Epithelial cell of esophagus (primary cell): Measurements from ENCODE around the gene LYRM2.

Experiments used
- DNase-seq: peaks from one replicate; pipeline ENCODE4 v3.0.0; 2010; ENCODE audit warnings: low read depth
- H3K4me3 ChIP-seq: 2 replicates; pipeline ENCODE4 v1.5.1; 2011; ENCODE audit warnings: mild to moderate bottlenecking, low read length, control low read depth
- CTCF ChIP-seq: IDR thresholded peaks from 2 replicates; pipeline ENCODE4 v1.5.1; 2011; ENCODE audit warnings: low read depth, mild to moderate bottlenecking, low read length, control low read depth, inconsistent platforms; ENCODE audit not compliant: insufficient read depth; ENCODE audit errors: missing control alignments

LYRM2 gene

DNA sequence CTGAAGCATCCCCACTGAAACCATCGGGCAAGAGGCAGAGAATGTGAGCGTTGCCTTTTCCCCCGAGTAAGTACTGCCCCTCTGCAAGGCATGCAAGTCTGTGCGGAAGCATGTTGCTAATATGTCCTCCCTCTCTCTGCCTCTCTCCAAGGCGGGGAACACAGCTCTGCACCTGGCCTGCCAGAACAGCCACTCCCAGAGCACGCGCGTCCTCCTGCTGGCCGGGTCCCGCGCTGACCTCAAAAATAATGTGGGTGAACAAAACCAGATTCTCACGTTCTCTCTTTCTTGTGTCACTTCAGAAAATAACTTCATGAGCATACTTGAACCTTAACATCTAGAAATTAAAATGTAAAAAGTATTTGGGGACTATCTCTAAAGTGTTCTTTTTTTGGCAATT lies 26.4 kb downstream of the LYRM2 start:
- no peak for DNase-seq
- no peak overlapping the region for H3K4me3 ChIP-seq
- TF ChIP-seq CTCF = no peak

DNA sequence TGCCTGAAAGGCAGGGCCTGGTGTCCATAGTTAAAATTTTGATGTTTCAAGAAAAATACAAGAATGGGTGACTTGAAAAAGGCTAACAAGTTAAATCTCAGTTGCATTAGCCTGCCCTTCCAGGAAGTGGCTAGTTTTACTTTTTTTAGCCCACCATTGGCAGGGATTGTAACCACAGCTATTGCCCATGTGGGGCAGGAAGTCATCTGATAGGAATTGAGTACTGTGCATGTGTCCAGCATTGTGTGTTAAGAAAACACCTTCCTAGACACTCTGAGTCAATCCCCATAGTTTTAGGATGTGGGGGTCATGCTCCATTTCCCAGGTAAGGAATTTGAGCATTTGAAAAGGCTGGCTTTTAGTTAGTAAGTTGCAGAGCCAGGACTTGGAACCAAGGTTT lies 26.9 kb downstream of the LYRM2 start:
- no peak overlapping the region for H3K4me3 ChIP-seq
- no peak for DNase-seq
- TF ChIP-seq CTCF = no peak

DNA sequence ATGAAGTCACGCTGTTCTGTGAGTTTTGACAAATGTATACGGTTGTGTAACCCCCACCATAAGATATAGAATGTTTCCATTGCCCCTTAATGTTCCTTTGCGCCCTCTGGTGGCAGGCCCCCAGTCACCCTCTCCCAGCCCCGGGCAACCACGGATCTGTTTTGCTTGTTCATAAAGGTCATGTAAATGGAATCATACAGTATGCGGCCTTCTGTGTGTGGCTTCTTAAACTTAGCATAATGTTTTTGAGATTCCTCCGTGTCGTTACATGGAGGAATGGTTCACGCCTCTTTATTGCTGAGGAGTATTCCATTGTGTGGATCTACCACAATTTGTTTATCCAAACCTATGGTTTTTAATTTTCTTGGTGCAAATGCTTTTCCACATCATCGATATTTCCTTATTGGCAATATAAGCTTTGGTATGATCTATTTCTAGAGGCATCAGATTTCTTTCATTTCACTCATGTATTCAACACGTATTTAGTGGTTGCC lies 28.4 kb downstream of the LYRM2 start:
- peak; percentile 81 for TF ChIP-seq CTCF
- DNase-seq = peak; percentile 65
- H3K4me3 ChIP-seq = no peak overlapping the region

DNA sequence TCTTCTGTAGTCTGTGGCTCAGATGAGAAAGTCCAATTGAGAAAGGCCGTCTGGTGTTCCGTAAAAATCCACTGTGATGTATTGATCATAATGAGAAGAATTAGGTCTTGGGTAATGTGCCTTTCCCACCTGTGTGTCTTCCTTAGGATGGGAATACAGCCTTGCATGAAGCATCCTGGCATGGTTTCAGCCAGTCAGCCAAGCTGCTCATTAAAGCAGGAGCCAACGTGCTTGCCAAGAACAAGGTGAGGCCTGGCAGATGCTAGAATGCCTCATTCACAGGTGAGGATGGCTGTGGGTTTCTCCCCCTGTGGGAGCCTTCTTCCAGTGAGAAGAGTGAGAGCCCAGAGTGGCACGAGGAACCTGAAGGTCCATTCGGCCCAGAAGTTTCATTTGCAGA lies 32.7 kb downstream of the LYRM2 start:
- TF ChIP-seq CTCF = no peak
- no peak overlapping the region for H3K4me3 ChIP-seq
- no peak for DNase-seq

DNA sequence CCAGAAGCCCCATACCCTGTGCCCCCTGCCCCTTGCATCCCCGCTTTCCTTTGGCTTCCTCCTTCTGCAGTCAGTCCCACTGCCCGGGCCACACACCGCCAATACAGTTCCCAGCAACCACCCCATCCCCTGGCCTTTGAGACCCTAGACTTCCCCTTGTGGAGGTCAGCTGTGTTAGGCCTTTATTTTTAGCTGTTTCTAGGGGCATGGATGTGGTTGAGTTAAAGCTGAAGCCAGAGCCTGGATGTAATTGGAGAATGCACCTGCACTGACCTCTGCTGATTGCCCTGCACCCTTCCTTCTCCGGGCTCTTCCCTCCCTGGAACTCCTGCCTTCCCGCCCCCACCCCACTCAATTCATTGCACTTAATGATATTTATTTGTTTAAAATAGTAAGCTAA lies 33.9 kb downstream of the LYRM2 start:
- no peak for TF ChIP-seq CTCF
- no peak overlapping the region for H3K4me3 ChIP-seq
- DNase-seq = no peak

- H3K4me3 ChIP-seq = no peak overlapping the region
- DNase-seq = no peak
- no peak for TF ChIP-seq CTCF
These were observed 36.4 kb downstream of the LYRM2 start for GRCh38 chr6:89602166-89602565.

DNA sequence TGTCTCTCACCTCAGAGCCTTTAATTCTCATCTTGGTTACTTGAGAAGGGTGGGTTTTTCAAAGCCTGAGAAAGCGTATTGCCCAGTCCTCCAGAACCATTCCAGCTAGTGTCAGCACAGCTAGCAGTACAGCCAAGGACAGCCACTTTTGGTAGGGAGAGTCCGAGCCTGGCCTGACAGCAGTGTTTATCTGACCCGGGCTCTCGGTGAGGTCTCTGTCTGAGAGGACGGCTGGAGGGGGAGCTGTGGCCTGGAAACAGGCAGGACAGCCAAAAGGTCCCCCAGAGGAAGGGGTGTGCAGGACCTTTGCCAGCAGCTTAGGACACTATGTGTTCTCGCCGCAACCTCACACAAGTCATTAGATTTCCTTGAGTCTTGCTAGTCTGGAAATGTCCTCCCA lies 38.8 kb downstream of the LYRM2 start:
- DNase-seq = no peak
- H3K4me3 ChIP-seq = no peak overlapping the region
- TF ChIP-seq CTCF = no peak
